Liver (tissue), 9 donors: ENCODE results near the gene NUDT1. TPM values are rescaled to one million over a fixed set of nuclear protein-coding genes. Genes with fewer than 3 reads are reported as not detected.

Source experiments
- DNase-seq: peaks from one replicate; pipeline ENCODE4 v3.0.0-alpha.2; 2017; ENCODE audit warnings: low spot score
- H3K27ac ChIP-seq, 2 donors: one replicate each; pipeline ENCODE4 v1.7.0; 2013; ENCODE audit warnings: inconsistent platforms in 2 of 2, low read length in 2 of 2, control low read depth in 1 of 2, low read depth in 1 of 2, mild to moderate bottlenecking in 1 of 2
- H3K27me3 ChIP-seq, 4 donors: one replicate each; pipeline versions ENCODE4 v1.6.1 to v1.7.0; 2013; ENCODE audit warnings: low read length in 3 of 4, inconsistent platforms in 1 of 4, mild to moderate bottlenecking in 1 of 4, moderate library complexity in 1 of 4; ENCODE audit not compliant: control insufficient read depth in 4 of 4, insufficient read depth in 4 of 4
- H3K36me3 ChIP-seq, 4 donors: one replicate each; pipeline versions ENCODE4 v1.6.1 to v1.7.0; 2013; ENCODE audit warnings: low read length in 3 of 4, mild to moderate bottlenecking in 3 of 4, low read depth in 1 of 4, moderate library complexity in 1 of 4; ENCODE audit not compliant: control insufficient read depth in 4 of 4, insufficient read depth in 3 of 4
- H3K4me1 ChIP-seq, 4 donors: one replicate each; pipeline versions ENCODE4 v1.6.1 to v1.7.0; 2013; ENCODE audit warnings: low read length in 3 of 4, mild to moderate bottlenecking in 3 of 4, moderate library complexity in 1 of 4; ENCODE audit not compliant: control insufficient read depth in 4 of 4, insufficient read depth in 4 of 4
- H3K4me3 ChIP-seq, 3 donors: one replicate each; pipeline versions ENCODE4 v1.6.1 to v1.7.0; 2013; ENCODE audit warnings: low read length in 3 of 3, control low read depth in 1 of 3, low read depth in 1 of 3, mild to moderate bottlenecking in 1 of 3
- H3K9ac ChIP-seq, 2 donors: one replicate each; pipeline ENCODE4 v1.7.0; 2013; ENCODE audit warnings: low read length in 2 of 2, mild to moderate bottlenecking in 2 of 2, moderate library complexity in 2 of 2, control low read depth in 1 of 2, low read depth in 1 of 2
- H3K9me3 ChIP-seq, 4 donors: one replicate each; pipeline versions ENCODE4 v1.6.1 to v1.7.0; 2013; ENCODE audit warnings: low read length in 3 of 4; ENCODE audit not compliant: control insufficient read depth in 4 of 4
- ATF3 ChIP-seq: IDR thresholded peaks from 2 replicates; pipeline ENCODE4 v1.6.1; 2016; ENCODE audit warnings: antibody characterized with exemption
- CTCF ChIP-seq: fragments of 150-350 bp; IDR thresholded peaks from 2 replicates; pipeline ENCODE4 v1.5.1; 2017; ENCODE audit warnings: improper control_type of control experiment, low read depth, low read length; ENCODE audit not compliant: missing input control
- EGR1 ChIP-seq, 2 donors: IDR thresholded peaks; 2 replicates each; pipeline ENCODE4 v1.6.1; 2016 to 2018; ENCODE audit warnings: antibody characterized with exemption in 2 of 2, low read depth in 2 of 2
- FOXA1 ChIP-seq: IDR thresholded peaks from 2 replicates; pipeline ENCODE4 v1.6.1; 2016; ENCODE audit warnings: antibody characterized with exemption
- FOXA2 ChIP-seq: IDR thresholded peaks from 2 replicates; pipeline ENCODE4 v1.6.1; 2016; ENCODE audit warnings: antibody characterized with exemption
- GABPA ChIP-seq, 2 donors: IDR thresholded peaks in 1 of 2; conservative IDR thresholded peaks in 1 of 2; 2 replicates each; pipeline ENCODE4 v1.6.1; 2016; ENCODE audit warnings: antibody characterized with exemption in 2 of 2, mild to moderate bottlenecking in 1 of 2, moderate library complexity in 1 of 2
- HNF4A ChIP-seq, 2 donors: conservative IDR thresholded peaks; 2 replicates each; pipeline ENCODE4 v1.6.1; 2016; ENCODE audit warnings: antibody characterized with exemption in 2 of 2, mild to moderate bottlenecking in 2 of 2
- HNF4G ChIP-seq: IDR thresholded peaks from 2 replicates; pipeline ENCODE4 v1.6.1; 2016; ENCODE audit warnings: antibody characterized with exemption
- MAX ChIP-seq: IDR thresholded peaks from 2 replicates; pipeline ENCODE4 v1.6.1; 2016; ENCODE audit warnings: antibody characterized with exemption
- NR2F2 ChIP-seq: IDR thresholded peaks from 2 replicates; pipeline ENCODE4 v1.6.1; 2016; ENCODE audit warnings: antibody characterized with exemption
- REST ChIP-seq: IDR thresholded peaks from 2 replicates; pipeline ENCODE4 v1.6.1; 2016; ENCODE audit warnings: antibody characterized with exemption, mild to moderate bottlenecking
- RXRA ChIP-seq, 2 donors: IDR thresholded peaks; 2 replicates each; pipeline ENCODE4 v1.6.1; 2017 to 2018; ENCODE audit warnings: antibody characterized with exemption in 2 of 2, mild to moderate bottlenecking in 1 of 2
- SP1 ChIP-seq: IDR thresholded peaks from 2 replicates; pipeline ENCODE4 v1.6.1; 2018; ENCODE audit warnings: antibody characterized with exemption, mild to moderate bottlenecking
- TAF1 ChIP-seq: conservative IDR thresholded peaks from 2 replicates; pipeline ENCODE4 v1.6.1; 2016; ENCODE audit warnings: antibody characterized with exemption, mild to moderate bottlenecking
- YY1 ChIP-seq: IDR thresholded peaks from 2 replicates; pipeline ENCODE4 v1.6.1; 2016; ENCODE audit warnings: antibody characterized with exemption, mild to moderate bottlenecking
- ZBTB33 ChIP-seq: IDR thresholded peaks from 2 replicates; pipeline ENCODE4 v1.6.1; 2016; ENCODE audit warnings: antibody characterized with exemption
- WGBS: extraction: QIAGEN DNeasy Blood & Tissue Kit; methylation state at CpG from one replicate; pipeline ENCODE4 v1.1.7; 2013; 5-methylcytosine and 5-hydroxymethylcytosine counted together
- polyA plus RNA-seq, 2 donors: library from polyadenylated mRNA; stranded (reverse) in 1 of 2; unstranded in 1 of 2; fragments of 200-250 nt in 1 of 2; fragments of >200 nt in 1 of 2; fragmentation: Nextera tagmentation in 1 of 2; extraction: Ambion mirVana in 1 of 2; gene quantifications; one replicate each; pipeline versions ENCODE4 v1.2.1 to v1.2.3, GENCODE V29; 2013 to 2015
- total RNA-seq, 2 donors: library from RNA; depleted of rRNA; stranded (reverse); fragments of >200 nt; gene quantifications; one replicate each; pipeline ENCODE4 v1.2.3, GENCODE V29; 2014
- donor health status: healthy.
- donor health status: healthy.
- donor health status: healthy.
- donor health status: healthy.
- donor health status: healthy.

NUDT1 gene
- total and polyA plus RNA-seq, 4 donors, result 1.0 to 22.3 (median 3.1) TPM

- no peak for DNase-seq
- TF ChIP-seq MAX (no peak), HNF4A (conservative IDR thresholded peaks at IDR 0.05) (no peak), TAF1 (no peak), GABPA (IDR thresholded peaks at IDR 0.05 in 1 of 2, conservative IDR thresholded peaks at IDR 0.05 in 1 of 2) (no peak), NR2F2 (no peak), YY1 (no peak), HNF4G (no peak), FOXA1 (no peak), CTCF (no peak), FOXA2 (no peak), SP1 (no peak), RXRA (IDR thresholded peaks at IDR 0.05) (no peak), REST (no peak), EGR1 (IDR thresholded peaks at IDR 0.05; ENCODE audit: low read depth in 2 of 2) (no peak), ATF3 (no peak), ZBTB33 (no peak)
Measured at GRCh38 chr7:2260820-2261219, 18.8 kb downstream of the NUDT1 start.

GRCh38 chr7:2261611-2262010 lies 19.6 kb downstream of the NUDT1 start:
- Histone ChIP-seq H3K36me3 (peaks cover 0 to 17% (median 4%) of the 10 kb centered on the region in 4 donors), H3K27ac (peak overlapping the region; percentile 24 to 51), H3K27me3 (no peaks in the 10 kb centered on the region), H3K9me3 (no peaks in the 10 kb centered on the region), H3K4me1 (no peaks in the 10 kb centered on the region), H3K9ac (no peak overlapping the region), H3K4me3 (no peak overlapping the region)
- WGBS, result 83% methylated on average over 14 of the region's 14 CpGs
- no peak for DNase-seq
- no peak for TF ChIP-seq HNF4A (conservative IDR thresholded peaks at IDR 0.05)
- no peak for TF ChIP-seq FOXA2
- no peak for TF ChIP-seq EGR1 (IDR thresholded peaks at IDR 0.05; ENCODE audit: low read depth in 2 of 2)
- TF ChIP-seq ZBTB33, result no peak

More at GRCh38 chr7:2260820-2261219, 18.8 kb downstream of the NUDT1 start:
- Histone ChIP-seq H3K9ac (no peak overlapping the region), H3K27me3 (no peaks in the 10 kb centered on the region), H3K9me3 (no peaks in the 10 kb centered on the region), H3K4me3 (no peak overlapping the region), H3K27ac (no peak overlapping the region), H3K36me3 (peaks cover 0 to 19% (median 4%) of the 10 kb centered on the region in 4 donors), H3K4me1 (no peaks in the 10 kb centered on the region)
- WGBS, result 93% methylated on average over 5 of the region's 5 CpGs
